Choroid plexus epithelial cell (primary cell): ENCODE measurements around the gene CD36.

ENCODE experiments used
- DNase-seq: peaks from one replicate; pipeline ENCODE4 v3.0.0-alpha.2; 2010; ENCODE audit warnings: low read depth
- H3K4me3 ChIP-seq: 2 replicates; pipeline ENCODE4 v1.5.1; 2011; ENCODE audit warnings: low read depth, mild to moderate bottlenecking, control low read depth, low read length, moderate library complexity
- CTCF ChIP-seq: conservative IDR thresholded peaks from 2 replicates; pipeline ENCODE4 v1.5.1; 2011; ENCODE audit warnings: low read depth, mild to moderate bottlenecking, control low read depth, inconsistent platforms, low read length, moderate library complexity

Gene CD36

DNA sequence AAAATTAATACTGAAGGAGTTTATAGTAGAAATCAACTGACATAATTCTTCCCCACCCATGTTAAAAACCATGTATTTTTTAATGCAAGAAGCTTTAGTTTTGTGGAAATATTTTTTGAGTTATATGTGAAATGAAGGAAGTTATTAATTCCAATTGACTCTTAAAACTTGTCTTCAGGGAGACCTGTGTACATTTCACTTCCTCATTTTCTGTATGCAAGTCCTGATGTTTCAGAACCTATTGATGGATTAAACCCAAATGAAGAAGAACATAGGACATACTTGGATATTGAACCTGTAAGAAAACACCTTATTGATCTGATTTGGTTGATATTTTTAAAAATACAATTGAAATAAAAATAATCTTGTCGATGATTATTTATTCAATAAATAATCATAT lies 33.3 kb downstream of the CD36 start:
- no peak overlapping the region for H3K4me3 ChIP-seq
- TF ChIP-seq CTCF = no peak
- no peak for DNase-seq

GRCh38 chr7:80675090-80675489 lies 36.6 kb downstream of the CD36 start:
- DNase-seq = no peak
- no peak for TF ChIP-seq CTCF
- H3K4me3 ChIP-seq = no peak overlapping the region

- no peak for DNase-seq
- no peak overlapping the region for H3K4me3 ChIP-seq
- no peak for TF ChIP-seq CTCF
Observed at GRCh38 chr7:80676404-80676803, 38.0 kb downstream of the CD36 start.

GRCh38 chr7:80677629-80678028 lies 39.2 kb downstream of the CD36 start:
- TF ChIP-seq CTCF = no peak
- H3K4me3 ChIP-seq = no peak overlapping the region
- DNase-seq = no peak

DNA sequence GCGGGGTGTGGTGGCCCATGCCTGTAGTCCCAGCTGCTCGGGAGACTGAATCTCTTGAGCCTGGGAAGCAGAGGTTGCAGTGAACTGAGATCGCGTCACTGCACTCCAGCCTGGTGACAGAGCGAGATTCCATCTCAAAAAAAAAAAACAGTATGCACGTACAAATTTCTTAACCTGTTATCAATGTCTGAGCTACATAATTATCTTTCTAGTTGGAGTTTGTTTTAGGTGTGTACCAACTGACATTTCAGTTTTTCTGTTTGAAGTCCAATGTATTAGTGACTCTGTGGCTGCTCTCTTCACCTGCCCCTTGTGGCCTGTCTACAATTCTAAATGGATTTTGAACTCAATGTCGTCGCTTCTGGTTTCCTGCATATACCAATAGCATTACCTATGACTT lies 40.3 kb downstream of the CD36 start:
- TF ChIP-seq CTCF = no peak
- DNase-seq = no peak
- H3K4me3 ChIP-seq = no peak overlapping the region

DNA sequence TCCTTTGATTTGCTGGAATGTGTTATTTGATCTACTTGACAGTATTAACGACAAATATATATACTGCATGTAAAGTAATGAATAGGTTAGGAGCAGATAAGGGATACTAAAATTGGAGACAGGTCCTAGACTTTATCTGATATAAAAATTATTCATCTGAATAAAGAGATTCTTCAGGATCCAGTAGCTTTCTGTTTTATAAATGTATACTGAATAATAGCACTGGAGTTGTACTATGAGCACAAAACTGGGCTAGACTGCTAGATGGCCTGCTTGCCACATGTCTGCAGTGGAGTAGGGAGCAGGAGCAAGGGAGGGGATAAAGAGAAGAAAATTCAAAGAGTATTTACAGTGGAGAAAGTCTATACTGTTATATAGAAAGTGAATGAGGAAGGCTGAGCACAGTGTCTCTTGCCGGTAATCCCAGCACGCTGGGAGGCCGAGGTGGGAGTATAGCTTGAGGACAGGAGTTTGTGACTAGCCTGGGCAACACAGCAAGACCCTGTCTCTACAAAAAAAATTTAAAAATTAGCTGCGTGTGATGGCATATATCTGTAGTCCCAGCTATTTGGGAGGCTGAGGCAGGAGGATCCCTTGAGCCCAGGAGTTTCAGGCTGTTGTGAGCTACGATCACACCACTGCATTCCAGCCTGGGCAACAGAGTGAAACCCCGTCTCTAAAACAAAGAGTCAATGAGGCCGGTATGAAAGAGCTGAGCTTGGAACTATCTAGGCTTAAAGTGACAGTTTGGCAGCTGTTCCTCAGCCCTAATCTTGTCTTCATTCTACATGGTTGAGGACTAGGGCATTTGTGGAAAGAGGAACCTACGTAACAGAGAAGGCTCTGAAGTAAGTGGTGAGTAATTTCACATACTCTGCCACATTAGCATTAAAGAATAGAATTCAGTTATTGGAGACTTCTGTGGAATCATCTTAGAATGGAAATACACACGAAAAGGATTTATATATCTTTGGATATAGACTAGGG lies 41.8 kb downstream of the CD36 start:
- DNase-seq = no peak
- H3K4me3 ChIP-seq = no peak overlapping the region
- TF ChIP-seq CTCF = no peak
